H1 (cell line): ENCODE results near the gene ZNF629. TPM values are rescaled to one million over a fixed set of nuclear protein-coding genes. Genes with fewer than 3 reads are reported as not detected.

Experiments
- CTCF ChIA-PET: fragments of 300-600 bp; sonication (Branson Sonifier 250); formaldehyde crosslinking; loops from one replicate; lab custom pipeline; 2021; ENCODE audit not compliant: partially characterized antibody; lab: Charles Lee
- POLR2A ChIA-PET: fragments of 300-600 bp; sonication (Branson Sonifier 250); formaldehyde crosslinking; loops from one replicate; lab custom pipeline; 2021; ENCODE audit warnings: inconsistent platforms; ENCODE audit not compliant: partially characterized antibody; lab: Charles Lee
- DNase-seq, 2 experiments: peaks; one replicate each; pipeline versions ENCODE4 v3.0.0 to v3.0.0-alpha.2; 2010 to 2022; ENCODE audit warnings: low spot score in 2 of 2, low read depth in 1 of 2, mixed read lengths in 1 of 2
- FAIRE-seq: peaks from 2 replicates; lab custom pipeline; 2011; peaks lifted over from hg19 to GRCh38; lab: Jason Lieb, UNC
- H2AFZ ChIP-seq: 2 replicates; pipeline ENCODE4 v1.8.1; 2012; ENCODE audit warnings: low read length, inconsistent platforms
- H2AK5ac ChIP-seq: 2 replicates; pipeline ENCODE4 v1.6.1; 2013; ENCODE audit warnings: low read depth, low read length
- H2BK120ac ChIP-seq: replicated peaks from 2 replicates; pipeline ENCODE3; 2013; ENCODE audit warnings: low read depth, low read length, inconsistent platforms
- H2BK12ac ChIP-seq: 2 replicates; pipeline ENCODE4 v1.6.1; 2013; ENCODE audit warnings: low read depth, low read length
- H2BK15ac ChIP-seq: 2 replicates; pipeline ENCODE4 v1.6.1; 2013; ENCODE audit warnings: low read length
- H2BK20ac ChIP-seq: 2 replicates; pipeline ENCODE4 v1.6.1; 2013; ENCODE audit warnings: low read length
- H2BK5ac ChIP-seq: 2 replicates; pipeline ENCODE4 v1.6.1; 2013; ENCODE audit warnings: low read depth, low read length
- H3K14ac ChIP-seq: 2 replicates; pipeline ENCODE4 v1.6.1; 2013; ENCODE audit warnings: inconsistent platforms; ENCODE audit not compliant: insufficient read length
- H3K18ac ChIP-seq: 2 replicates; pipeline ENCODE4 v1.6.1; 2013; ENCODE audit warnings: low read length; ENCODE audit errors: extremely low read depth
- H3K23ac ChIP-seq: 2 replicates; pipeline ENCODE4 v1.6.1; 2013; ENCODE audit warnings: inconsistent platforms; ENCODE audit not compliant: insufficient read length
- H3K23me2 ChIP-seq: 2 replicates; pipeline ENCODE4 v1.6.1; 2013; ENCODE audit warnings: low read depth, low read length
- H3K27ac ChIP-seq: 2 replicates; pipeline ENCODE4 v1.6.1; 2011; ENCODE audit warnings: low read depth, low read length, inconsistent platforms
- H3K27me3 ChIP-seq, 4 experiments: replicated peaks in 1 of 4; 1 replicate in 1 of 4; 2 replicates in 3 of 4; pipeline versions ENCODE4 v1.6.1 to v1.8.1; 2011 to 2013; ENCODE audit warnings: low read length in 3 of 4, mild to moderate bottlenecking in 3 of 4, inconsistent platforms in 2 of 4, mixed read lengths in 2 of 4, moderate library complexity in 1 of 4; ENCODE audit not compliant: control insufficient read depth in 3 of 4, insufficient read depth in 3 of 4; ENCODE audit errors: extremely low read depth in 1 of 4
- H3K36me3 ChIP-seq, 4 experiments: 2 replicates each; pipeline versions ENCODE4 v1.6.1 to v1.8.1; 2011 to 2013; ENCODE audit warnings: mild to moderate bottlenecking in 4 of 4, low read length in 3 of 4, moderate library complexity in 2 of 4, control low read depth in 1 of 4, inconsistent platforms in 1 of 4; ENCODE audit not compliant: insufficient read depth in 4 of 4, control insufficient read depth in 2 of 4
- H3K4ac ChIP-seq: replicated peaks from 2 replicates; pipeline ENCODE3; 2013; ENCODE audit warnings: low read length, low read depth, mixed read lengths, inconsistent platforms; ENCODE audit not compliant: insufficient read length
- H3K4me1 ChIP-seq, 4 experiments: replicated peaks in 1 of 4; 1 replicate in 1 of 4; 2 replicates in 3 of 4; pipeline versions ENCODE4 v1.6.1 to v1.8.1; 2011 to 2013; ENCODE audit warnings: low read length in 3 of 4, inconsistent platforms in 2 of 4, mixed read lengths in 1 of 4; ENCODE audit not compliant: insufficient read depth in 4 of 4, control insufficient read depth in 3 of 4
- H3K4me2 ChIP-seq, 2 experiments: 2 replicates each; pipeline versions ENCODE4 v1.6.1 to v1.8.1; 2011 to 2013; ENCODE audit warnings: low read depth in 2 of 2, low read length in 2 of 2, control low read depth in 1 of 2, inconsistent platforms in 1 of 2, mild to moderate bottlenecking in 1 of 2; ENCODE audit not compliant: insufficient read depth in 1 of 2
- H3K4me3 ChIP-seq, 4 experiments: fragments of 200-600, 300-600 bp in 1 of 4; sonication (generic), shearing (Covaris generic), sonication (Bioruptor Twin) in 1 of 4; 2 replicates each; pipeline versions ENCODE4 v1.5.1 to v1.8.1; 2011 to 2016; ENCODE audit warnings: low read length in 4 of 4, low read depth in 3 of 4, control low read depth in 2 of 4, inconsistent platforms in 2 of 4, mild to moderate bottlenecking in 2 of 4, mixed read lengths in 1 of 4, moderate library complexity in 1 of 4; ENCODE audit not compliant: insufficient read depth in 2 of 4; ENCODE audit errors: extremely low read depth in 1 of 4
- H3K56ac ChIP-seq: replicated peaks from 2 replicates; pipeline ENCODE3; 2013; ENCODE audit warnings: low read depth, mild to moderate bottlenecking, mixed read lengths, low read length, inconsistent platforms; ENCODE audit not compliant: insufficient read length
- H3K79me1 ChIP-seq: 2 replicates; pipeline ENCODE4 v1.6.1; 2013; ENCODE audit warnings: low read depth, low read length, control low read depth
- H3K79me2 ChIP-seq, 2 experiments: 2 replicates each; pipeline versions ENCODE4 v1.6.1 to v1.8.1; 2012 to 2013; ENCODE audit warnings: low read length in 2 of 2, mild to moderate bottlenecking in 2 of 2, inconsistent platforms in 1 of 2; ENCODE audit not compliant: insufficient read depth in 2 of 2, control insufficient read depth in 1 of 2
- H3K9ac ChIP-seq, 4 experiments: replicated peaks in 1 of 4; 1 replicate in 1 of 4; 2 replicates in 3 of 4; pipeline versions ENCODE4 v1.6.1 to v1.8.1; 2011 to 2013; ENCODE audit warnings: low read depth in 3 of 4, low read length in 3 of 4, control low read depth in 2 of 4, mild to moderate bottlenecking in 2 of 4, moderate library complexity in 2 of 4, inconsistent platforms in 1 of 4; ENCODE audit errors: extremely low read depth in 1 of 4
- H3K9me3 ChIP-seq, 2 experiments: 2 replicates each; pipeline versions ENCODE4 v1.6.1 to v1.8.1; 2012 to 2013; ENCODE audit warnings: mild to moderate bottlenecking in 2 of 2, moderate library complexity in 2 of 2, control low read depth in 1 of 2, inconsistent platforms in 1 of 2, low read depth in 1 of 2, low read length in 1 of 2, mixed read lengths in 1 of 2; ENCODE audit not compliant: insufficient read depth in 2 of 2
- H4K20me1 ChIP-seq, 2 experiments: replicated peaks in 1 of 2; 2 replicates each; pipeline versions ENCODE3 to v1.8.1; 2011 to 2013; ENCODE audit warnings: inconsistent platforms in 2 of 2, low read length in 2 of 2, mild to moderate bottlenecking in 1 of 2; ENCODE audit not compliant: insufficient read depth in 2 of 2, control insufficient read depth in 1 of 2
- H4K5ac ChIP-seq: 2 replicates; pipeline ENCODE4 v1.6.1; 2013; ENCODE audit warnings: low read length, low read depth, mixed read lengths, inconsistent platforms; ENCODE audit not compliant: insufficient read length
- H4K8ac ChIP-seq: 2 replicates; pipeline ENCODE4 v1.8.0; 2013; ENCODE audit warnings: mild to moderate bottlenecking, moderate library complexity, low read length, inconsistent platforms; ENCODE audit not compliant: insufficient read depth; ENCODE audit errors: extremely low read depth
- H4K91ac ChIP-seq: replicated peaks from 2 replicates; pipeline ENCODE3; 2013; ENCODE audit warnings: low read length, mixed read lengths, inconsistent platforms; ENCODE audit not compliant: insufficient read length
- ATF3 ChIP-seq: IDR thresholded peaks from 2 replicates; pipeline ENCODE4 v1.6.1; 2011; ENCODE audit warnings: low read depth, mild to moderate bottlenecking, low read length; ENCODE audit not compliant: insufficient read depth
- CEBPB ChIP-seq: IDR thresholded peaks from 2 replicates; pipeline ENCODE4 v1.6.1; 2012; ENCODE audit warnings: low read depth, low read length
- EGR1 ChIP-seq: IDR thresholded peaks from 2 replicates; pipeline ENCODE4 v1.6.1; 2011; ENCODE audit warnings: low read depth, low read length, borderline replicate concordance
- FOSL1 ChIP-seq: IDR thresholded peaks from 2 replicates; pipeline ENCODE4 v1.6.1; 2011; ENCODE audit warnings: mild to moderate bottlenecking, low read depth, low read length, moderate library complexity; ENCODE audit not compliant: insufficient read depth
- GABPA ChIP-seq: IDR thresholded peaks from 2 replicates; pipeline ENCODE4 v1.6.1; 2011; ENCODE audit warnings: mild to moderate bottlenecking, low read length, moderate library complexity, borderline replicate concordance; ENCODE audit not compliant: insufficient read depth
- JUN ChIP-seq: IDR thresholded peaks from 2 replicates; pipeline ENCODE4 v1.6.1; 2011; ENCODE audit warnings: low read depth, mild to moderate bottlenecking, improper control_type of control experiment, low read length
- MAFK ChIP-seq: IDR thresholded peaks from 2 replicates; pipeline ENCODE4 v1.6.1; 2012; ENCODE audit warnings: low read depth, mild to moderate bottlenecking, improper control_type of control experiment, low read length
- PHF8 ChIP-seq: fragments of 200-600 bp; sonication (generic); conservative IDR thresholded peaks from 2 replicates; pipeline ENCODE4 v1.7.1; 2012; ENCODE audit warnings: low read depth, mild to moderate bottlenecking, inconsistent platforms, low read length, moderate library complexity
- RAD21 ChIP-seq, 2 experiments: IDR thresholded peaks in 1 of 2; conservative IDR thresholded peaks in 1 of 2; 2 replicates each; pipeline ENCODE4 v1.6.1; 2011; ENCODE audit warnings: low read depth in 2 of 2, low read length in 2 of 2, improper control_type of control experiment in 1 of 2, inconsistent platforms in 1 of 2, mild to moderate bottlenecking in 1 of 2, moderate library complexity in 1 of 2
- SAP30 ChIP-seq: fragments of 300-600 bp; sonication (generic); IDR thresholded peaks from 2 replicates; pipeline ENCODE4 v1.7.1; 2012; ENCODE audit warnings: low read length, moderate library complexity, mild to moderate bottlenecking, inconsistent platforms; ENCODE audit not compliant: insufficient read depth, insufficient replicate concordance
- SIX5 ChIP-seq: IDR thresholded peaks from 2 replicates; pipeline ENCODE4 v1.6.1; 2011; ENCODE audit warnings: mild to moderate bottlenecking, low read depth, low read length
- WGBS, 2 experiments: shearing (Covaris generic) in 1 of 2; methylation state at CpG; one replicate each; pipeline versions ENCODE4 v1.1.6 to v1.1.7; 2013 to 2015; ENCODE audit warnings: low lambda C conversion rate in 2 of 2, mixed read lengths in 2 of 2, inconsistent platforms in 1 of 2, low coverage in 1 of 2, missing lambda C conversion rate in 1 of 2; ENCODE audit not compliant: insufficient replicate concordance in 2 of 2, insufficient coverage in 1 of 2, insufficient read length in 1 of 2; ENCODE audit errors: extremely low coverage in 1 of 2, missing lambda C conversion rate in 1 of 2; 5-methylcytosine and 5-hydroxymethylcytosine counted together
- polyA plus RNA-seq, 7 experiments: library from polyadenylated mRNA; depleted of rRNA in 3 of 7; stranded (reverse) in 5 of 7; unstranded in 2 of 7; fragments of >200 nt in 5 of 7; fragments of 200-250 nt in 2 of 7; gene quantifications; 1 replicate in 5 of 7; 2 replicates in 1 of 7; 4 replicates in 1 of 7; pipeline versions ENCODE4 v1.2.1 to v1.2.3, GENCODE V29; 2011 to 2013; ENCODE audit warnings: missing spikeins in 2 of 7, mixed read lengths in 2 of 7
- total RNA-seq: library from RNA; stranded (reverse); fragmentation: NEBNext Ultra II Directional; extraction: Animal tissue kit (Norgen Biotek cat#: 25700); gene quantifications from 2 replicates; pipeline ENCODE4 v1.2.1, GENCODE V29; 2021

The ZNF629 gene
- total and polyA plus RNA-seq, 2 of the 8 experiments (the other 6 are each of a cell fraction or from before 2014, with no cell fraction given): 11.0 to 19.5 TPM

- H3K14ac ChIP-seq: no peak overlapping the region
- H2AFZ ChIP-seq: no peak overlapping the region
- H4K91ac ChIP-seq: no peak overlapping the region
- H3K18ac ChIP-seq: no peak overlapping the region
- CTCF ChIA-PET: interaction anchor here (0.7 to 3.2 kb wide), 4 partner anchors 9 to 741 kb away, joined by 3 to 21 read pairs (median 4); no protein-coding TSS in a partner anchor
- no peak overlapping the region for H4K8ac ChIP-seq
- no peak overlapping the region for H4K5ac ChIP-seq
- TF ChIP-seq CEBPB (no peak), JUN (no peak), EGR1 (no peak), RAD21 (IDR thresholded peaks at IDR 0.05 in 1 of 2, conservative IDR thresholded peaks at IDR 0.05 in 1 of 2; ENCODE audit: low read depth in 2 of 2, low read length in 2 of 2) (no peak), SAP30 (no peak), FOSL1 (no peak), ATF3 (no peak), PHF8 (no peak), MAFK (no peak), SIX5 (no peak), GABPA (no peak)
- TF ChIP-seq, all 59 proteins: peak for 0
- no peak overlapping the region for H2BK12ac ChIP-seq
- no peak overlapping the region for H3K4me2 ChIP-seq
- FAIRE-seq (no peak), DNase-seq (no peak)
- H3K23me2 ChIP-seq: no peaks in the 10 kb centered on the region
- H3K79me2 ChIP-seq: no peaks in the 10 kb centered on the region
- 92% methylated on average over 3 of the region's 3 CpGs; no CpG with 5 or more reads in 1 of the 2 experiments for WGBS, 2 experiments
- H2BK120ac ChIP-seq: no peak overlapping the region
- no peak overlapping the region for H3K23ac ChIP-seq
- H3K56ac ChIP-seq: no peak overlapping the region
- no peaks in the 10 kb centered on the region for H4K20me1 ChIP-seq
- H3K4ac ChIP-seq: no peak overlapping the region
- no peak overlapping the region for H2AK5ac ChIP-seq
- H3K4me1 ChIP-seq: no peaks in the 10 kb centered on the region
- H2BK5ac ChIP-seq: no peak overlapping the region
- H3K9ac ChIP-seq: no peak overlapping the region
- no peaks in the 10 kb centered on the region for H3K36me3 ChIP-seq
- POLR2A ChIA-PET: interaction anchor here (1.3 to 1.4 kb wide), 2 partner anchors 17 to 37 kb away, joined by 4 to 5 read pairs; no protein-coding TSS in a partner anchor
- no peak overlapping the region for H2BK20ac ChIP-seq
- H3K79me1 ChIP-seq: no peaks in the 10 kb centered on the region
- no peak overlapping the region for H2BK15ac ChIP-seq
- peaks cover 0 to 3% (median 0%) of the 10 kb centered on the region in 4 experiments; a peak in 2 of 7 replicates for H3K27me3 ChIP-seq
- H3K4me3 ChIP-seq: no peak overlapping the region
- H3K9me3 ChIP-seq: no peaks in the 10 kb centered on the region
- H3K27ac ChIP-seq: no peak overlapping the region
Observed at GRCh38 chr16:30794634-30795033, 7.6 kb upstream of the ZNF629 start.
